ENCODE results near the gene CSAD. TPM values are rescaled to one million over a fixed set of nuclear protein-coding genes. Genes with fewer than 3 reads are reported as not detected.

Gene CSAD
- total RNA-seq, 1 experiment from 2014 or later: 11.5 TPM

DNA sequence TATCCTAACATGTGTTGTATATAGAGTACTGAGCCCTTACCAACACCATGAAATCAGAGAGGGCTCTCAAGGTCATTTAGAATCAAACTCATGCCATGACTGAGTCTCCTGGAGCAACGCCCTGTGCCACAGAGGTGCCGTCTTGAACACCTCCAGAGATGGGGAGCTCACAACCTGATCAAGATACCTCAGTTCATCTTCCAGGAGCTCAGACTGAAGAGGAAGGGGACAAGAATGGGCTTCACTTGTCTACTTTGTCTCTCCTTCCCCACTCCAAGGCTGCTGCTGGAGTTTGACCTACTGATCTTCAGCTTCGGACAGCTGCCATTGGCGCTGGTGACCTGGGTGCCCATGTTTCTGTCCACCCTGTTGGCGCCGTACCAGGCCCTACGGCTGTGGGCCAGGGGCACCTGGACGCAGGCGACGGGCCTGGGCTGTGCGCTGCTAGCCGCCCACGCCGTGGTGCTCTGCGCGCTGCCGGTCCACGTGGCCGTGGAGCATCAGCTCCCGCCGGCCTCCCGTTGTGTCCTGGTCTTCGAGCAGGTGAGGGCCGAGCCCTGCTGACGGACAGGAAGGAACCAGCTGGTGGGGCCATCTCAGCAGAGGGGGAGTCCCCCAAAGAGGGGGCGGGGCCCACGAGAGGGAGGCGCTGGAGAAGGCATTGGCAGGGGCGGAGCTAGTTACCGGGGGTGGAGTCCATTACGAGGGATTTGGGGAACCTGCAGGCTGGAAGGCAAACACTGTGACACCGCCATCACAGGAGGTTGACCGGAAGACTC lies 65.4 kb downstream of the CSAD start (continued):
- TF ChIP-seq, protein P1, sequence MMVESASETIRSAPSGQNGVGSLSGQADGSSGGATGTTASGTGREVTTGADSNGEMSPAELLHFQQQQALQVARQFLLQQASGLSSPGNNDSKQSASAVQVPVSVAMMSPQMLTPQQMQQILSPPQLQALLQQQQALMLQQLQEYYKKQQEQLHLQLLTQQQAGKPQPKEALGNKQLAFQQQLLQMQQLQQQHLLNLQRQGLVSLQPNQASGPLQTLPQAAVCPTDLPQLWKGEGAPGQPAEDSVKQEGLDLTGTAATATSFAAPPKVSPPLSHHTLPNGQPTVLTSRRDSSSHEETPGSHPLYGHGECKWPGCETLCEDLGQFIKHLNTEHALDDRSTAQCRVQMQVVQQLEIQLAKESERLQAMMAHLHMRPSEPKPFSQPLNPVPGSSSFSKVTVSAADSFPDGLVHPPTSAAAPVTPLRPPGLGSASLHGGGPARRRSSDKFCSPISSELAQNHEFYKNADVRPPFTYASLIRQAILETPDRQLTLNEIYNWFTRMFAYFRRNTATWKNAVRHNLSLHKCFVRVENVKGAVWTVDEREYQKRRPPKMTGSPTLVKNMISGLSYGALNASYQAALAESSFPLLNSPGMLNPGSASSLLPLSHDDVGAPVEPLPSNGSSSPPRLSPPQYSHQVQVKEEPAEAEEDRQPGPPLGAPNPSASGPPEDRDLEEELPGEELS (CRISPR knock-in tag; IDR thresholded peaks at IDR 0.05): 0 out of 2 replicates have a peak, but pooled peaks have one; percentile 32
- TF ChIP-seq, protein P2, sequence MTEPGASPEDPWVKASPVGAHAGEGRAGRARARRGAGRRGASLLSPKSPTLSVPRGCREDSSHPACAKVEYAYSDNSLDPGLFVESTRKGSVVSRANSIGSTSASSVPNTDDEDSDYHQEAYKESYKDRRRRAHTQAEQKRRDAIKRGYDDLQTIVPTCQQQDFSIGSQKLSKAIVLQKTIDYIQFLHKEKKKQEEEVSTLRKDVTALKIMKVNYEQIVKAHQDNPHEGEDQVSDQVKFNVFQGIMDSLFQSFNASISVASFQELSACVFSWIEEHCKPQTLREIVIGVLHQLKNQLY (CRISPR knock-in tag; IDR thresholded peaks at IDR 0.05): no peak
- TF ChIP-seq, protein P3, sequence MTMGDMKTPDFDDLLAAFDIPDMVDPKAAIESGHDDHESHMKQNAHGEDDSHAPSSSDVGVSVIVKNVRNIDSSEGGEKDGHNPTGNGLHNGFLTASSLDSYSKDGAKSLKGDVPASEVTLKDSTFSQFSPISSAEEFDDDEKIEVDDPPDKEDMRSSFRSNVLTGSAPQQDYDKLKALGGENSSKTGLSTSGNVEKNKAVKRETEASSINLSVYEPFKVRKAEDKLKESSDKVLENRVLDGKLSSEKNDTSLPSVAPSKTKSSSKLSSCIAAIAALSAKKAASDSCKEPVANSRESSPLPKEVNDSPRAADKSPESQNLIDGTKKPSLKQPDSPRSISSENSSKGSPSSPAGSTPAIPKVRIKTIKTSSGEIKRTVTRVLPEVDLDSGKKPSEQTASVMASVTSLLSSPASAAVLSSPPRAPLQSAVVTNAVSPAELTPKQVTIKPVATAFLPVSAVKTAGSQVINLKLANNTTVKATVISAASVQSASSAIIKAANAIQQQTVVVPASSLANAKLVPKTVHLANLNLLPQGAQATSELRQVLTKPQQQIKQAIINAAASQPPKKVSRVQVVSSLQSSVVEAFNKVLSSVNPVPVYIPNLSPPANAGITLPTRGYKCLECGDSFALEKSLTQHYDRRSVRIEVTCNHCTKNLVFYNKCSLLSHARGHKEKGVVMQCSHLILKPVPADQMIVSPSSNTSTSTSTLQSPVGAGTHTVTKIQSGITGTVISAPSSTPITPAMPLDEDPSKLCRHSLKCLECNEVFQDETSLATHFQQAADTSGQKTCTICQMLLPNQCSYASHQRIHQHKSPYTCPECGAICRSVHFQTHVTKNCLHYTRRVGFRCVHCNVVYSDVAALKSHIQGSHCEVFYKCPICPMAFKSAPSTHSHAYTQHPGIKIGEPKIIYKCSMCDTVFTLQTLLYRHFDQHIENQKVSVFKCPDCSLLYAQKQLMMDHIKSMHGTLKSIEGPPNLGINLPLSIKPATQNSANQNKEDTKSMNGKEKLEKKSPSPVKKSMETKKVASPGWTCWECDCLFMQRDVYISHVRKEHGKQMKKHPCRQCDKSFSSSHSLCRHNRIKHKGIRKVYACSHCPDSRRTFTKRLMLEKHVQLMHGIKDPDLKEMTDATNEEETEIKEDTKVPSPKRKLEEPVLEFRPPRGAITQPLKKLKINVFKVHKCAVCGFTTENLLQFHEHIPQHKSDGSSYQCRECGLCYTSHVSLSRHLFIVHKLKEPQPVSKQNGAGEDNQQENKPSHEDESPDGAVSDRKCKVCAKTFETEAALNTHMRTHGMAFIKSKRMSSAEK (CRISPR knock-in tag; IDR thresholded peaks at IDR 0.05; ENCODE audit: borderline replicate concordance): no peak

DNA sequence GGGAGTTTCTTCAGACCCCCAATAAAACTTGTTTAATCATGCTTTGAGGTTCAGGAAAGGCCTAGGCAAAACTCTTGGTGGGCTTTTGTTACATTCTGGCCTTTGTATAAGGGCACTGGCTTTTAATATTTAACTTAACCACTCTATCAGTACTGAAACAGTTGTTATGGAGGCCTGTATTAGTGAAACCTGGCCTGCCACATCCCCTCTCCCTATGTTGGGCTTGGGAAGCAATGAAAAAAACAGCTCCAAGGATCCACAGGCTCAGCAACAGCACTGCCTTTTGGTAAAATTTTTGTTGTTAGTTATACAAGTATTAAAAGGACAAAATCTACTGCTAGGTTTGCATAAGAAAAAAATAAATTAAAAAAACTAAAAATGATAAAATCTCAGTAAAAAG lies 66.8 kb downstream of the CSAD start:
- CTCF ChIA-PET: interaction anchor here (1.0 to 2.2 kb wide), 4 partner anchors 15 to 84 kb away, joined by 3 to 6 read pairs (median 5); no protein-coding TSS in a partner anchor

More for the DNA sequence above, 66.8 kb downstream of the CSAD start:
- TF ChIP-seq, protein P4, sequence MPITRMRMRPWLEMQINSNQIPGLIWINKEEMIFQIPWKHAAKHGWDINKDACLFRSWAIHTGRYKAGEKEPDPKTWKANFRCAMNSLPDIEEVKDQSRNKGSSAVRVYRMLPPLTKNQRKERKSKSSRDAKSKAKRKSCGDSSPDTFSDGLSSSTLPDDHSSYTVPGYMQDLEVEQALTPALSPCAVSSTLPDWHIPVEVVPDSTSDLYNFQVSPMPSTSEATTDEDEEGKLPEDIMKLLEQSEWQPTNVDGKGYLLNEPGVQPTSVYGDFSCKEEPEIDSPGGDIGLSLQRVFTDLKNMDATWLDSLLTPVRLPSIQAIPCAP (CRISPR knock-in tag; IDR thresholded peaks at IDR 0.05): no peak
- TF ChIP-seq ETV6 (CRISPR knock-in tag; IDR thresholded peaks at IDR 0.05): no peak
- TF ChIP-seq ZNF121 (CRISPR knock-in tag; IDR thresholded peaks at IDR 0.05): no peak
- TF ChIP-seq NFYB (CRISPR knock-in tag; conservative IDR thresholded peaks at IDR 0.05; ENCODE audit: low read depth): no peak
- TF ChIP-seq, protein P2 (CRISPR knock-in tag; IDR thresholded peaks at IDR 0.05): no peak
- TF ChIP-seq, protein P5, sequence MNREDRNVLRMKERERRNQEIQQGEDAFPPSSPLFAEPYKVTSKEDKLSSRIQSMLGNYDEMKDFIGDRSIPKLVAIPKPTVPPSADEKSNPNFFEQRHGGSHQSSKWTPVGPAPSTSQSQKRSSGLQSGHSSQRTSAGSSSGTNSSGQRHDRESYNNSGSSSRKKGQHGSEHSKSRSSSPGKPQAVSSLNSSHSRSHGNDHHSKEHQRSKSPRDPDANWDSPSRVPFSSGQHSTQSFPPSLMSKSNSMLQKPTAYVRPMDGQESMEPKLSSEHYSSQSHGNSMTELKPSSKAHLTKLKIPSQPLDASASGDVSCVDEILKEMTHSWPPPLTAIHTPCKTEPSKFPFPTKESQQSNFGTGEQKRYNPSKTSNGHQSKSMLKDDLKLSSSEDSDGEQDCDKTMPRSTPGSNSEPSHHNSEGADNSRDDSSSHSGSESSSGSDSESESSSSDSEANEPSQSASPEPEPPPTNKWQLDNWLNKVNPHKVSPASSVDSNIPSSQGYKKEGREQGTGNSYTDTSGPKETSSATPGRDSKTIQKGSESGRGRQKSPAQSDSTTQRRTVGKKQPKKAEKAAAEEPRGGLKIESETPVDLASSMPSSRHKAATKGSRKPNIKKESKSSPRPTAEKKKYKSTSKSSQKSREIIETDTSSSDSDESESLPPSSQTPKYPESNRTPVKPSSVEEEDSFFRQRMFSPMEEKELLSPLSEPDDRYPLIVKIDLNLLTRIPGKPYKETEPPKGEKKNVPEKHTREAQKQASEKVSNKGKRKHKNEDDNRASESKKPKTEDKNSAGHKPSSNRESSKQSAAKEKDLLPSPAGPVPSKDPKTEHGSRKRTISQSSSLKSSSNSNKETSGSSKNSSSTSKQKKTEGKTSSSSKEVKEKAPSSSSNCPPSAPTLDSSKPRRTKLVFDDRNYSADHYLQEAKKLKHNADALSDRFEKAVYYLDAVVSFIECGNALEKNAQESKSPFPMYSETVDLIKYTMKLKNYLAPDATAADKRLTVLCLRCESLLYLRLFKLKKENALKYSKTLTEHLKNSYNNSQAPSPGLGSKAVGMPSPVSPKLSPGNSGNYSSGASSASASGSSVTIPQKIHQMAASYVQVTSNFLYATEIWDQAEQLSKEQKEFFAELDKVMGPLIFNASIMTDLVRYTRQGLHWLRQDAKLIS (CRISPR knock-in tag; IDR thresholded peaks at IDR 0.05; ENCODE audit: borderline replicate concordance): no peak
- no peak for TF ChIP-seq HMGA2 (CRISPR knock-in tag; IDR thresholded peaks at IDR 0.05)
- TF ChIP-seq TEAD4 (CRISPR knock-in tag; IDR thresholded peaks at IDR 0.05): no peak
- no peak for TF ChIP-seq NR1H2 (CRISPR knock-in tag; IDR thresholded peaks at IDR 0.05)
- TF ChIP-seq GRHL2 (CRISPR knock-in tag; IDR thresholded peaks at IDR 0.05; ENCODE audit: insufficient replicate concordance, severe bottlenecking): no peak
- TF ChIP-seq, protein P6, sequence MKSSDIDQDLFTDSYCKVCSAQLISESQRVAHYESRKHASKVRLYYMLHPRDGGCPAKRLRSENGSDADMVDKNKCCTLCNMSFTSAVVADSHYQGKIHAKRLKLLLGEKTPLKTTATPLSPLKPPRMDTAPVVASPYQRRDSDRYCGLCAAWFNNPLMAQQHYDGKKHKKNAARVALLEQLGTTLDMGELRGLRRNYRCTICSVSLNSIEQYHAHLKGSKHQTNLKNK (CRISPR knock-in tag; IDR thresholded peaks at IDR 0.05): no peak
- TF ChIP-seq CBFB (CRISPR knock-in tag; IDR thresholded peaks at IDR 0.05; ENCODE audit: low read depth): no peak
- TF ChIP-seq FOXK1 (CRISPR knock-in tag; IDR thresholded peaks at IDR 0.05): no peak
- Mint-ChIP-seq H3K27ac (no peak overlapping the region), H3K27me3 (ENCODE audit: low read depth) (peaks cover 23% of the 10 kb centered on the region), H3K4me1 (0 out of 2 replicates have a peak, but pooled peaks cover 2% of the 10 kb centered on the region), H3K9me3 (peaks cover 10% of the 10 kb centered on the region), H3K4me3 (no peak overlapping the region), H3K36me3 (no peaks in the 10 kb centered on the region; the same call in none of the 2 replicates)
- POLR2A ChIA-PET: no interaction called here
- no peak for DNase-seq (ENCODE audit: low spot score)
- ATAC-seq: no peak

All from WTC11 (cell line).